Liver (tissue), 9 donors: ENCODE results near the gene ARHGAP10. TPM values are rescaled to one million over a fixed set of nuclear protein-coding genes. Genes with fewer than 3 reads are reported as not detected.

ENCODE experiments used
- DNase-seq: peaks from one replicate; pipeline ENCODE4 v3.0.0-alpha.2; 2017; ENCODE audit warnings: low spot score
- H3K27ac ChIP-seq, 2 donors: one replicate each; pipeline ENCODE4 v1.7.0; 2013; ENCODE audit warnings: inconsistent platforms in 2 of 2, low read length in 2 of 2, control low read depth in 1 of 2, low read depth in 1 of 2, mild to moderate bottlenecking in 1 of 2
- H3K27me3 ChIP-seq, 4 donors: one replicate each; pipeline versions ENCODE4 v1.6.1 to v1.7.0; 2013; ENCODE audit warnings: low read length in 3 of 4, inconsistent platforms in 1 of 4, mild to moderate bottlenecking in 1 of 4, moderate library complexity in 1 of 4; ENCODE audit not compliant: control insufficient read depth in 4 of 4, insufficient read depth in 4 of 4
- H3K36me3 ChIP-seq, 4 donors: one replicate each; pipeline versions ENCODE4 v1.6.1 to v1.7.0; 2013; ENCODE audit warnings: low read length in 3 of 4, mild to moderate bottlenecking in 3 of 4, low read depth in 1 of 4, moderate library complexity in 1 of 4; ENCODE audit not compliant: control insufficient read depth in 4 of 4, insufficient read depth in 3 of 4
- H3K4me1 ChIP-seq, 4 donors: one replicate each; pipeline versions ENCODE4 v1.6.1 to v1.7.0; 2013; ENCODE audit warnings: low read length in 3 of 4, mild to moderate bottlenecking in 3 of 4, moderate library complexity in 1 of 4; ENCODE audit not compliant: control insufficient read depth in 4 of 4, insufficient read depth in 4 of 4
- H3K4me3 ChIP-seq, 3 donors: one replicate each; pipeline versions ENCODE4 v1.6.1 to v1.7.0; 2013; ENCODE audit warnings: low read length in 3 of 3, control low read depth in 1 of 3, low read depth in 1 of 3, mild to moderate bottlenecking in 1 of 3
- H3K9ac ChIP-seq, 2 donors: one replicate each; pipeline ENCODE4 v1.7.0; 2013; ENCODE audit warnings: low read length in 2 of 2, mild to moderate bottlenecking in 2 of 2, moderate library complexity in 2 of 2, control low read depth in 1 of 2, low read depth in 1 of 2
- H3K9me3 ChIP-seq, 4 donors: one replicate each; pipeline versions ENCODE4 v1.6.1 to v1.7.0; 2013; ENCODE audit warnings: low read length in 3 of 4; ENCODE audit not compliant: control insufficient read depth in 4 of 4
- ATF3 ChIP-seq: IDR thresholded peaks from 2 replicates; pipeline ENCODE4 v1.6.1; 2016; ENCODE audit warnings: antibody characterized with exemption
- CTCF ChIP-seq: fragments of 150-350 bp; IDR thresholded peaks from 2 replicates; pipeline ENCODE4 v1.5.1; 2017; ENCODE audit warnings: improper control_type of control experiment, low read depth, low read length; ENCODE audit not compliant: missing input control
- EGR1 ChIP-seq, 2 donors: IDR thresholded peaks; 2 replicates each; pipeline ENCODE4 v1.6.1; 2016 to 2018; ENCODE audit warnings: antibody characterized with exemption in 2 of 2, low read depth in 2 of 2
- FOXA1 ChIP-seq: IDR thresholded peaks from 2 replicates; pipeline ENCODE4 v1.6.1; 2016; ENCODE audit warnings: antibody characterized with exemption
- FOXA2 ChIP-seq: IDR thresholded peaks from 2 replicates; pipeline ENCODE4 v1.6.1; 2016; ENCODE audit warnings: antibody characterized with exemption
- GABPA ChIP-seq, 2 donors: IDR thresholded peaks in 1 of 2; conservative IDR thresholded peaks in 1 of 2; 2 replicates each; pipeline ENCODE4 v1.6.1; 2016; ENCODE audit warnings: antibody characterized with exemption in 2 of 2, mild to moderate bottlenecking in 1 of 2, moderate library complexity in 1 of 2
- HNF4A ChIP-seq, 2 donors: conservative IDR thresholded peaks; 2 replicates each; pipeline ENCODE4 v1.6.1; 2016; ENCODE audit warnings: antibody characterized with exemption in 2 of 2, mild to moderate bottlenecking in 2 of 2
- HNF4G ChIP-seq: IDR thresholded peaks from 2 replicates; pipeline ENCODE4 v1.6.1; 2016; ENCODE audit warnings: antibody characterized with exemption
- MAX ChIP-seq: IDR thresholded peaks from 2 replicates; pipeline ENCODE4 v1.6.1; 2016; ENCODE audit warnings: antibody characterized with exemption
- NR2F2 ChIP-seq: IDR thresholded peaks from 2 replicates; pipeline ENCODE4 v1.6.1; 2016; ENCODE audit warnings: antibody characterized with exemption
- RAD21 ChIP-seq, 2 donors: IDR thresholded peaks; 2 replicates each; pipeline ENCODE4 v1.6.1; 2016; ENCODE audit warnings: antibody characterized with exemption in 2 of 2, mild to moderate bottlenecking in 2 of 2
- REST ChIP-seq: IDR thresholded peaks from 2 replicates; pipeline ENCODE4 v1.6.1; 2016; ENCODE audit warnings: antibody characterized with exemption, mild to moderate bottlenecking
- RXRA ChIP-seq, 2 donors: IDR thresholded peaks; 2 replicates each; pipeline ENCODE4 v1.6.1; 2017 to 2018; ENCODE audit warnings: antibody characterized with exemption in 2 of 2, mild to moderate bottlenecking in 1 of 2
- SP1 ChIP-seq: IDR thresholded peaks from 2 replicates; pipeline ENCODE4 v1.6.1; 2018; ENCODE audit warnings: antibody characterized with exemption, mild to moderate bottlenecking
- YY1 ChIP-seq: IDR thresholded peaks from 2 replicates; pipeline ENCODE4 v1.6.1; 2016; ENCODE audit warnings: antibody characterized with exemption, mild to moderate bottlenecking
- ZBTB33 ChIP-seq: IDR thresholded peaks from 2 replicates; pipeline ENCODE4 v1.6.1; 2016; ENCODE audit warnings: antibody characterized with exemption
- WGBS: extraction: QIAGEN DNeasy Blood & Tissue Kit; methylation state at CpG from one replicate; pipeline ENCODE4 v1.1.7; 2013; 5-methylcytosine and 5-hydroxymethylcytosine counted together
- polyA plus RNA-seq, 2 donors: library from polyadenylated mRNA; stranded (reverse) in 1 of 2; unstranded in 1 of 2; fragments of 200-250 nt in 1 of 2; fragments of >200 nt in 1 of 2; fragmentation: Nextera tagmentation in 1 of 2; extraction: Ambion mirVana in 1 of 2; gene quantifications; one replicate each; pipeline versions ENCODE4 v1.2.1 to v1.2.3, GENCODE V29; 2013 to 2015
- total RNA-seq, 2 donors: library from RNA; depleted of rRNA; stranded (reverse); fragments of >200 nt; gene quantifications; one replicate each; pipeline ENCODE4 v1.2.3, GENCODE V29; 2014
- donor health status: healthy.
- donor health status: healthy.
- donor health status: healthy.
- donor health status: healthy.
- donor health status: healthy.

The ARHGAP10 gene
- total and polyA plus RNA-seq, 4 donors: 1.5 to 13.0 (median 4.3) TPM

- H3K4me3 ChIP-seq: no peak overlapping the region
- no peaks in the 10 kb centered on the region for H3K27me3 ChIP-seq
- no peak overlapping the region for H3K9ac ChIP-seq
- 84% methylated on average over 3 of the region's 3 CpGs for WGBS
- DNase-seq: no peak
- H3K27ac ChIP-seq: no peak overlapping the region
- TF ChIP-seq GABPA (IDR thresholded peaks at IDR 0.05 in 1 of 2, conservative IDR thresholded peaks at IDR 0.05 in 1 of 2): no peak
- TF ChIP-seq CTCF: no peak
- H3K4me1 ChIP-seq: no peaks in the 10 kb centered on the region
- H3K36me3 ChIP-seq: no peaks in the 10 kb centered on the region
- no peaks in the 10 kb centered on the region for H3K9me3 ChIP-seq
Measured at GRCh38 chr4:147814376-147814775, 82.5 kb downstream of the ARHGAP10 start.

GRCh38 chr4:147815741-147816140, 83.9 kb downstream of the ARHGAP10 start:
- Histone ChIP-seq H3K27me3 (no peaks in the 10 kb centered on the region), H3K27ac (no peak overlapping the region), H3K36me3 (no peaks in the 10 kb centered on the region), H3K9me3 (no peaks in the 10 kb centered on the region), H3K9ac (no peak overlapping the region), H3K4me1 (no peaks in the 10 kb centered on the region), H3K4me3 (no peak overlapping the region)
- no peak for DNase-seq
- 73% methylated on average over 5 of the region's 5 CpGs for WGBS
- TF ChIP-seq MAX: no peak
- no peak for TF ChIP-seq RXRA (IDR thresholded peaks at IDR 0.05)
- no peak for TF ChIP-seq HNF4A (conservative IDR thresholded peaks at IDR 0.05)
- TF ChIP-seq FOXA1: no peak
- TF ChIP-seq REST: no peak
- TF ChIP-seq HNF4G: no peak
- TF ChIP-seq YY1: no peak
- TF ChIP-seq EGR1 (IDR thresholded peaks at IDR 0.05; ENCODE audit: low read depth in 2 of 2): no peak
- TF ChIP-seq FOXA2: no peak
- no peak for TF ChIP-seq NR2F2
- TF ChIP-seq ATF3: no peak
- no peak for TF ChIP-seq GABPA (IDR thresholded peaks at IDR 0.05 in 1 of 2, conservative IDR thresholded peaks at IDR 0.05 in 1 of 2)
- TF ChIP-seq RAD21 (IDR thresholded peaks at IDR 0.05): no peak
- no peak for TF ChIP-seq SP1
- no peak for TF ChIP-seq ZBTB33
